ENCODE results near the gene PTPRN2. TPM values are rescaled to one million over a fixed set of nuclear protein-coding genes. Genes with fewer than 3 reads are reported as not detected.

PTPRN2 gene
- total and polyA plus RNA-seq, 2 donors (not counting 3 experiments of a cell fraction or from before 2014, with no cell fraction given), result 0.62 to 0.88 TPM

DNA sequence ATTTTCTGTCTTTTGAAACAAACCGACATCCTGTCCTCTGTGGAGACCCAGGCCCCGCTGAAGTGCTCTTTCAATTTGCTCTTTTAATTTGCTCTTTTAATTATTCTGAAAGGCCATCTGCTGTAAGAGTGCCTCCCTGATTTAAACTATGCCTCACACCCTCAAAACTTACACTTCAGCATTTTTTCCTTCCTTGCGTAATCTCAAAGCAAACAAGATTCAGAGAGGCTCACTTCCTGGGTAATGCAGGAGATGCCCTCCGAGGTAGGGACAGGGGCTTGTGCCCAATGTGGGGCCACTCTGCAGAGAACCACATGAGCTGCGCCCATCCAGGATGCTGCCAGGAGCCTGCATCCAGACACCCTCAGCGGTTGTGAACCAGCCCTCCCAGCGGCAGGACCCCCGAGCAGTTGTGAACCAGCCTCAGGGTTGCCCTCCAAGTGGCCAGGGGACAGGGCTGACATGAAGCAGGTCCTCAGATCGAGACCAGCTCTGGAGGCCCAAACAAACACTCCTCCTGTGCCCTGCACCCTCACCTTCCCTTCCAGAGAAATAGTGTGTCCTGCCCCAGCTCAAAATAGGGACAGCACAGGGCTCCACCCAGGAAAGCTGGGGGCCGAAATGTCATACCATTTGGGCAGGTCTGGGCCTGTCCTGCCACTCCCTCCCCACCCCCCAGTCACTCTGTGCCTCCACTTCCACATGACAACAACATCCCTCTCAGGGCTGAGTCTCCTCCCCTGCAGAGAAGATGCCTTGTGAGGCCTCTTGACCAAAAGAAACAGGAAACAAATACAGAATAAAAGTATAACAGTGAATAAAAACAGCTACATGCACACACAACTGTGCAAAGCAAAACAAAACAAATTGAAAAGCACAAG is 190.4 kb downstream of the PTPRN2 start:
- H3K36me3 ChIP-seq (ENCODE audit: control insufficient read depth in 2 of 2, extremely low read depth in 1 of 2, insufficient read depth in 2 of 2, low read length in 2 of 2), result no peaks in the 10 kb centered on the region
- FAIRE-seq, result no peak
- H3K79me2 ChIP-seq (ENCODE audit: control insufficient read depth, insufficient read depth, low read length), result no peaks in the 10 kb centered on the region
- CTCF ChIA-PET, result interaction anchor here (0.9 kb wide), 1 partner anchor 12 kb away, joined by 3 read pairs; no protein-coding TSS in a partner anchor
- H4K20me1 ChIP-seq (replicated peaks; ENCODE audit: control insufficient read depth, extremely low read depth, insufficient read depth, low read length), result no peaks in the 10 kb centered on the region
- POLR2A ChIA-PET, result no interaction called here
- H3K4me2 ChIP-seq (ENCODE audit: insufficient read depth, low read length), result no peak overlapping the region
- H3K9ac ChIP-seq (replicated peaks; ENCODE audit: extremely low read depth, insufficient read depth, low read length), result no peak overlapping the region
- no peak for DNase-seq (ENCODE audit: low read depth, low spot score)
- TF ChIP-seq FOS (IDR thresholded peaks at IDR 0.05; ENCODE audit: borderline replicate concordance, insufficient read depth, low read length) (no peak), MAX (IDR thresholded peaks at IDR 0.05; ENCODE audit: insufficient read depth, insufficient read length) (no peak), EZH2 (IDR thresholded peaks at IDR 0.05; ENCODE audit: borderline replicate concordance, low read depth, low read length, severe bottlenecking) (no peak), JUN (IDR thresholded peaks at IDR 0.05; ENCODE audit: borderline replicate concordance, insufficient read depth, insufficient read length, low read depth) (no peak), POLR2A (IDR thresholded peaks at IDR 0.05; ENCODE audit: low read depth, low read length) (no peak), MYC (IDR thresholded peaks at IDR 0.05; ENCODE audit: low read depth, low read length) (no peak), GATA2 (IDR thresholded peaks at IDR 0.05; ENCODE audit: insufficient read depth, insufficient read length, low read depth, low read length) (no peak), POLR2AphosphoS5 (IDR thresholded peaks at IDR 0.05; ENCODE audit: insufficient read depth, low read depth, low read length) (no peak)
- TF ChIP-seq, protein P1, sequence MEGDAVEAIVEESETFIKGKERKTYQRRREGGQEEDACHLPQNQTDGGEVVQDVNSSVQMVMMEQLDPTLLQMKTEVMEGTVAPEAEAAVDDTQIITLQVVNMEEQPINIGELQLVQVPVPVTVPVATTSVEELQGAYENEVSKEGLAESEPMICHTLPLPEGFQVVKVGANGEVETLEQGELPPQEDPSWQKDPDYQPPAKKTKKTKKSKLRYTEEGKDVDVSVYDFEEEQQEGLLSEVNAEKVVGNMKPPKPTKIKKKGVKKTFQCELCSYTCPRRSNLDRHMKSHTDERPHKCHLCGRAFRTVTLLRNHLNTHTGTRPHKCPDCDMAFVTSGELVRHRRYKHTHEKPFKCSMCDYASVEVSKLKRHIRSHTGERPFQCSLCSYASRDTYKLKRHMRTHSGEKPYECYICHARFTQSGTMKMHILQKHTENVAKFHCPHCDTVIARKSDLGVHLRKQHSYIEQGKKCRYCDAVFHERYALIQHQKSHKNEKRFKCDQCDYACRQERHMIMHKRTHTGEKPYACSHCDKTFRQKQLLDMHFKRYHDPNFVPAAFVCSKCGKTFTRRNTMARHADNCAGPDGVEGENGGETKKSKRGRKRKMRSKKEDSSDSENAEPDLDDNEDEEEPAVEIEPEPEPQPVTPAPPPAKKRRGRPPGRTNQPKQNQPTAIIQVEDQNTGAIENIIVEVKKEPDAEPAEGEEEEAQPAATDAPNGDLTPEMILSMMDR (IDR thresholded peaks at IDR 0.05; ENCODE audit: extremely low read depth in 1 of 2, insufficient read depth in 1 of 2, low read depth in 1 of 2, low read length in 2 of 2), result no peak
- dilution Hi-C loops (cut with MboI; ENCODE audit: extremely low pct_ligation_motif_present, low sequenced_read_pairs) (no loop called here), intact Hi-C loops (cut with micrococcal nuclease) (no loop called here)
- no peaks in the 10 kb centered on the region for H3K9me1 ChIP-seq (replicated peaks; ENCODE audit: control insufficient read depth, extremely low read depth, insufficient read depth, low read length)
- no peaks in the 10 kb centered on the region for H3K9me3 ChIP-seq (replicated peaks; ENCODE audit: control insufficient read depth, insufficient read depth, low read length)
- H2AFZ ChIP-seq (ENCODE audit: low read depth, low read length), result no peak overlapping the region
- no peak overlapping the region for H3K27ac ChIP-seq (ENCODE audit: insufficient read depth, low read depth, low read length)
- H3K4me1 ChIP-seq (ENCODE audit: control insufficient read depth, extremely low read depth, insufficient read depth, low read length), result no peaks in the 10 kb centered on the region
- no peak overlapping the region for H3K4me3 ChIP-seq (replicated peaks in 1 of 3; ENCODE audit: insufficient read depth in 1 of 3, low read depth in 1 of 3, low read length in 3 of 3)
- no peaks in the 10 kb centered on the region for H3K27me3 ChIP-seq (ENCODE audit: control insufficient read depth in 2 of 2, insufficient read depth in 2 of 2, low read length in 2 of 2)
- no TSS peak for BruUV-seq (replicated peaks)

Measured in endothelial cell of umbilical vein (primary cell).